ENCODE data around the gene SNX4.

DNA sequence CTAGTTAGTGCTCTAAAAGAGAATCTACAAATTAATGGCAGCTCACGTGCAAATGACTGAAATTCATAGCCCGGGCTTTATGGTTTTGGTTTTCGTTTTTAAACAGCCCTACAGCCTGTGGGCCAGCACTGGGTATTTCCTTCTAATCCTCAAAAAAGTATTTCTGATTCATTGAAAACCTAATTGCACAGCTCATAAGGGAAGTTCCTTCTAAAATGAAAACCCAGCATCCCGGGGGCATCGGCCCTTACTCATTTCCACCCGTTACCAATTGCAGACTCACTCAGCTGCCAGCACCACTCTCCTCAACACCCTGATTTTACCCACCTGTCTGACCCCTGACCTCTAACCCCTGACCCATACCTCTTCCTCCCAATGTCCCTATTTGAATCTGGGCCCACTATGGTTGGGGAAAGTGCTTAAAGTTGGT lies 85.4 kb downstream of the SNX4 start:
- TF ChIP-seq, protein P1, sequence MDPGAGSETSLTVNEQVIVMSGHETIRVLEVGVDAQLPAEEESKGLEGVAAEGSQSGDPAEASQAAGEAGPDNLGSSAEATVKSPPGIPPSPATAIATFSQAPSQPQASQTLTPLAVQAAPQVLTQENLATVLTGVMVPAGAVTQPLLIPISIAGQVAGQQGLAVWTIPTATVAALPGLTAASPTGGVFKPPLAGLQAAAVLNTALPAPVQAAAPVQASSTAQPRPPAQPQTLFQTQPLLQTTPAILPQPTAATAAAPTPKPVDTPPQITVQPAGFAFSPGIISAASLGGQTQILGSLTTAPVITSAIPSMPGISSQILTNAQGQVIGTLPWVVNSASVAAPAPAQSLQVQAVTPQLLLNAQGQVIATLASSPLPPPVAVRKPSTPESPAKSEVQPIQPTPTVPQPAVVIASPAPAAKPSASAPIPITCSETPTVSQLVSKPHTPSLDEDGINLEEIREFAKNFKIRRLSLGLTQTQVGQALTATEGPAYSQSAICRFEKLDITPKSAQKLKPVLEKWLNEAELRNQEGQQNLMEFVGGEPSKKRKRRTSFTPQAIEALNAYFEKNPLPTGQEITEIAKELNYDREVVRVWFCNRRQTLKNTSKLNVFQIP (CRISPR knock-in tag; IDR thresholded peaks at IDR 0.05; ENCODE audit: borderline replicate concordance, low read depth) = no peak
- TF ChIP-seq CSDC2 (CRISPR knock-in tag; IDR thresholded peaks at IDR 0.05) = no peak
